ENCODE results near the gene CCT5.

CCT5 gene

GRCh38 chr5:10307206-10308148 is 57.4 kb downstream of the CCT5 start, which contains the start of gene CMBL (continued):
- TF ChIP-seq ZNF324 (tag by site-specific recombination; IDR thresholded peaks at IDR 0.05) (peak; percentile 92), ZNF398 (tag by site-specific recombination; IDR thresholded peaks at IDR 0.05) (peak; percentile 97), ZNF548 (tag by site-specific recombination; IDR thresholded peaks at IDR 0.05) (no peak), ZNF292 (tag by site-specific recombination; IDR thresholded peaks at IDR 0.05; ENCODE audit: borderline replicate concordance, low read depth) (no peak), PATZ1 (tag by site-specific recombination; IDR thresholded peaks at IDR 0.05) (peak; percentile 93), GLIS2 (tag by site-specific recombination; IDR thresholded peaks at IDR 0.05) (peak; percentile 95), YY1 (tag by site-specific recombination; IDR thresholded peaks at IDR 0.05) (no peak), ZNF433 (tag by site-specific recombination; IDR thresholded peaks at IDR 0.05; ENCODE audit: low read depth) (no peak), ZNF645 (tag by site-specific recombination; IDR thresholded peaks at IDR 0.05) (no peak), ZNF449 (tag by site-specific recombination; IDR thresholded peaks at IDR 0.05) (no peak; the same call in 1 of the 2 replicates), ZNF311 (tag by site-specific recombination; IDR thresholded peaks at IDR 0.05; ENCODE audit: borderline replicate concordance) (no peak), ZNF391 (tag by site-specific recombination; IDR thresholded peaks at IDR 0.05; ENCODE audit: borderline replicate concordance, low read depth) (peak; percentile 91; the same call in 1 of the 2 replicates), ZNF121 (tag by site-specific recombination; IDR thresholded peaks at IDR 0.05) (peak; percentile 91), ZNF155 (tag by site-specific recombination; IDR thresholded peaks at IDR 0.05) (no peak), ZBTB17 (tag by site-specific recombination; IDR thresholded peaks at IDR 0.05) (peak; percentile 80), ZNF529 (tag by site-specific recombination; IDR thresholded peaks at IDR 0.05; ENCODE audit: insufficient replicate concordance) (no peak), ZFP41 (tag by site-specific recombination; IDR thresholded peaks at IDR 0.05; ENCODE audit: borderline replicate concordance) (no peak), ZNF837 (tag by site-specific recombination; IDR thresholded peaks at IDR 0.05) (no peak), ZNF214 (tag by site-specific recombination; IDR thresholded peaks at IDR 0.05; ENCODE audit: borderline replicate concordance) (no peak), KLF17 (tag by site-specific recombination; IDR thresholded peaks at IDR 0.05) (peak; percentile 98), ZFP3 (tag by site-specific recombination; IDR thresholded peaks at IDR 0.05; ENCODE audit: low read depth) (no peak), ZBTB8A (tag by site-specific recombination; IDR thresholded peaks at IDR 0.05) (peak; percentile 52), KLF10 (tag by site-specific recombination; IDR thresholded peaks at IDR 0.05) (0 out of 2 replicates have a peak, but pooled peaks have one; percentile 16), KLF8 (tag by site-specific recombination; IDR thresholded peaks at IDR 0.05) (peak; percentile 95), ZBTB6 (tag by site-specific recombination; IDR thresholded peaks at IDR 0.05) (no peak), ZNF223 (tag by site-specific recombination; IDR thresholded peaks at IDR 0.05) (no peak)
